Hematopoietic multipotent progenitor cell treated with erythropoietin and hydrocortisone succinate and interleukin-3 and kit ligand, for 17 days (in vitro differentiated cells): ENCODE results near the gene MAP9.
"Not testable (repeated sequence)": the region's sequence is repeated elsewhere in the genome, so short reads cannot be mapped to it uniquely, and the experiment has no call there.

Source experiments
- DNase-seq: peaks from one replicate; pipeline ENCODE4 v3.0.0-alpha.2; 2015; ENCODE audit warnings: low spot score

Gene MAP9

DNA sequence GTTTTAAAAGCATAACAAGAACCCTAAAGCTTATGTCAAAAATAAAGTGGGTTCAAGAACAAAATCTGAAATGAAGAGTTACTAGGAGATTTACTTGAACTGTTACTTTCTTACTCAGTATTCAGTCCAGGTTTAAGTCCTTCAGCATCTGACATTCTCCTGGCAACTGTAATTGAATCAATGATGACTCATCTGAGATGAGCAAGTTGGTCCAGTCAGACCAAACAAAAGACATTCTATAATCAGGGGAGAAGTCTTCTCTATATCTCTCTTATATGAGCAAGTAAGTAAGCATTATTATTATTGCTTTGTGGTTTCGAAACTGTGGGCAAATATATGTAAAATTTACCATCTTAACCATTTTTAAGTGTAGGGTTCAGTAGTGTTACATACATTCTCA, 34.6 kb downstream of the MAP9 start:
- no peak for DNase-seq

DNA sequence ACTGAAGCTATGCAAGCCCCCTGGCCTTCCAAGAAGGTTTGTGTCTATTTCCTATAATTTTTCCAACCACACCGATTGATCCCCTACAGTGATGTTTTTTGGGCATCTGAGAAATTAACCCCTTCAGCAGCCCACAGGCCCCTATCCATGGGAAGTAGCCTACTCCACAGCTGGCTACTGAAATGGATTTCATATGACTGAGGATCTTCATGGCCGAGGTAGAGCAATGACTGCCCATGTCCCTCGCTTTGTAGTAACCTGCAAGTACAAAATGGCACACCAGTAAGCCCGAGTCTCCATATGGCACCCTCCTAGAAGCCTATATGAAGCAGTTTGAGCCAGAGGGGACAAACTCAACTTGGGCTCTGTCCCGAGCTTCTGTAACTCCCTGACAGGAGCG, 36.8 kb downstream of the MAP9 start:
- DNase-seq = no peak

DNA sequence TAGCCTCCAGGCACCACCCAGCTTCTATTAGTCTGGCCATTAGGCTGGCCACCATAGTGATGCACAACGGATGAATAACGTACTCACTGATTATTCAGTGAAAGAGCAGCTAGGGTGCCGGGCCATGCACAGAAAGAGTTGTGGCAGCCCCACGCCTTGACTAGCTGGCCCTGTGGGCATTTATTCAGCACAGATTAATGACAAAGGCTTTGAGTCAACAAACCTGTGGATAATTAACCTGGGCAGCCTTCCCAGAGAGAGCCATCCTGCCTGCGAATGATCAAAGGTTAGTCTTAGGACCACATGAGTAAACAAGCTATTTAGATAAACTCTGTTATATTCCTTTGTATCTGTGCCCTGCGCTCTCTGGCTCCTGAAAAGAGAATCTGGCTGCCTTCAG, 37.2 kb downstream of the MAP9 start:
- DNase-seq = no peak

DNA sequence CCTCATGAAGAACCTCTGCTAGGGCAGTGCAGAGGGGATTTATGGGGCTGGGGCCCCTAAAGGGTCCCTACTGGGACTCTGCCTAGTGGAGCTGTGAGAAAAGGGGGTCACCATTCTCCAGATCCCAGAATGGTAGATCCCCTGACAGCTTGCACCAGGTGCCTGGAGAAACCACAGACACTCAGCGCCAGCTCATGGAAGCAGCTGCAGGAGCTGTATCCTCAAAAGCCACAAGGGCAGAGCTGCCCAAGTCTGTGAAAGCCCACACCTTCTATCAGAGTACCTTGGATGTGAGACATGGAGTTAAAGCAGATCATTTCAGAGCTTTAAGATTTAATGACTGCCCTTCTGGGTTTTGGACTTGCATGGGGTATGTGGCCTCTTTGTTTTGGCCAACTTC, 38.6 kb downstream of the MAP9 start:
- DNase-seq = no peak

DNA sequence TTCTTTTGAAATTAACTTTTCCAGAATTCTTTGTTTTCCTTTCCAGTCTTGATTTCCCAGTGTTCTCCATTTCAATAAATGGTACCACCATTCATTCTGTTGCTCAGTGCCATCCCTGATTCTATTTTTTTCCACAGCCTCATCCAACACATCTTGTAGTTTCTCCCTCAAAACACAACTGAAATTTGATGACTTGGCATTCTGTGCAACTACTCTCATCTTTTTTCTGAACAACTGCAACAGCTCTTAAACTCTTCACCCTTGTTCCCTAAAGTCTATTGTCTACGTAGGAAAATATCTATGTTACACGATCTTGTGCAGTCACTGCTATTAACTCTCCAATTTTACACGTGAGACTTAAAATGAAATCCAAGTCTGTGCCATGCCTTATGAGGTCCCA, 40.5 kb downstream of the MAP9 start:
- no peak for DNase-seq

DNA sequence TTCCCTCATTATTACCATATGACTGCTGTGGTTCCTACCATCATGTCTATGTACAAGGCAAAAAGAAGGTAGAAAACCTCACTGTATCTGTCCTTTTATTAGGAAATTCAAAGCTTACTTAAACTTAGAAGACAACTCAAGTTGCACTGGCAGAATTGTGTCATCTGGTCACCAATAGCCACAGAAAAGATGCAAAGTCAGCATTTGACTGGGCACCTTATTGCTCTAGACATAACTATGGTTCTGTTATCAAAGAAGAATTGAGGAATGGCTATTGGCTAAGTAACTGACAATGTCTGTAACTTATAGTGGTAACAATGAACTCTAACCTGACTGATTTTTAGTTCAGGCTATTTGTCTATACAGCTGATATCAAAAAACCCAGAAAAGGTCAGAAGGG, 45.3 kb downstream of the MAP9 start:
- no peak for DNase-seq

DNA sequence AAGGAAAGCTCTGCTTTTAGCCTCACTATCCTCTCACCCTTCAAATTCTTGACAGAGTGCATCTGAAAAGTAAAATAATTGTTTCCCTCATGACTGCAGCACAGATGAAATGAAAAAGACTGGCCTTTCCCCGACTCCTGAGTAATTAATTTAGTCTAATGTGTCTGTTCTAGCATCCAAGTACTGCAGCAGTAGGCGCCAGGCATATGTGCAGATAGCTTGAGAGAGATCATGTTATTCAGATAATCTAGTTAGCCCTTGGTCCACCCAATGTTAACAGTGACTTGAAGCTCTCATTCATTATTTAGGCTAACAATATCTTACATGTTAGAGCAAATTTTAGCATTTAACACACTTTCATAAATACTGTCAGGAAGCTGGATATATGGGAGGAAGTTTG, 54.0 kb downstream of the MAP9 start:
- DNase-seq = no peak

DNA sequence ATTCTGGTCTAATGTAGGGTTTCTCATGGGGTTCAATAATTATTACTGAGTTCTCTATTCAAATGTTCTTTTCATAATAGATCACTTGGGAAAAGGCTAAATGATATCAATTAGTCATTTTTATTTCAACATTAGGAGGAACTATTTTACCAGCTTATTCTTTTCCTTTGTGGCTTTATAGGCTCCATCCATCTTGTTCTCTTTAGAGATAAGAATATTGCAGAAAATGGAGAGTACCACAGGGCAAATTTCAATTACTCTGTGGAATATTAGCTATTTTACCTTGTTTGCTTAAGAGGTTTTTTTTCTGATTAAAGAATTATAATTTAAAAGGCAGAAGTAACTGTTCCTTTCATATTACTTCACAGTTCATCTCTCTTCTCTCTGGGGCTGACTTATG, 55.8 kb downstream of the MAP9 start:
- DNase-seq = no peak

DNA sequence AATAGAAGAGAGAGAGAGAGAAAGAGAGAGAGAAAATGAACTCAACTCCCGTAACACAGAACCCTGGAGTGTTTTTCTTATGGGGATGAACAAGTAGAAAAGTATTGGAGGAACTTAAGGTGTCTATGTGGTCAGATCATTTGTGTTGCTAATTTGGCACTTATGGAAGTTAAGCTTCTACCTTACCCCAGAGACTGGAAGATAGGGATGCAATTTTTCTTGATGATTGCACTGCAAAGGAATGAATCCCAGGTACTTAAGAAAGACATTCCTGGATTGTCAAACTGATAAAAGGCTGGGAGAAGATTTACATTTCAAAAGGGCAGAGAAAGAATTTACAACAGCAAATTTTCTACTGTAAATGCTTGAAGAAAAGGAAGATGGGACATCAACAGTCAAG, 57.2 kb downstream of the MAP9 start:
- DNase-seq = no peak

DNA sequence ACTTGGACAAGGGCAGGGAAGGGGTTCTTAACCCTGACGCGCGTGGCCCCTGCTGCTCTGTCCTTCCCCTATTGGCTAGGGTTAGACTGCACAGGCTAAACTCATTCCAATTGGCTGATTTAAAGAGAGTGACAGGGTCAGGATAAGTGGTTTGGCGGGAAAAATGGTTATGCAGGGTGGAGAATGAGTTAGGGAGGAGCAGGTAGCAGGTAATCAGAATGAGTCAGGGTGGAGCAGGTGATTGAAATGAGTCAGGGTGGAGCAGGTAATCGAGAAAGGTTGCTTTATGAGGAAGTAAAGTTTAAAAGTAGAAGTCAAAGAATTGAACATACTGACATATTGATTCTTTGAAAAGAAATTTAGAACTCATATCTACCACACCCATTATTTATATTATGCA, 64.7 kb downstream of the MAP9 start:
- DNase-seq = not testable (repeated sequence)

DNA sequence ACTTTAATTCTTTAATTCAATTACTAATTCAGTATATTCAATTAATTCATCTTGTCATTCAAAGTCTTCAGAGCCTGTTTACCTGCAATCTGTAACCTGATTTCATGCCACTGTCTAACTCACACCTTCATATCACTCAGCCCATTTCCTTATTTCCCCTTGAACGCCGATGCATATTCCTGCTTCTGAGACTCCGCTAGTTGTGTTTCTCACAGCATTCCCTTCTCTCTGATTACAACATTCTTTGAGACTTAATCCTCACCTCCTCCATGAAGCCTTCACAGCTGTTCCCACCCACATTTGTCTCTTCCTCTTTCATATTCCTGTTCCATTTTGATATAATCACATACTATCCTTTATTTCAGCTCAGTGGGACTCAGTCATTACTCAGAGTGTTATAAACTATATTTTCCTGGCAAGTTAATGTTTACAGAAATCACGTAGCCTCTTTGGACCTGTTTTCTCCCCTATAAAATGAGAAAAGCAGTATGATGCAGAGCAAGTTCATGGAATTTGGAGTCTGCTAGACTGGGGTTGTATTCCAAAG, 69.0 kb downstream of the MAP9 start:
- DNase-seq = no peak

DNA sequence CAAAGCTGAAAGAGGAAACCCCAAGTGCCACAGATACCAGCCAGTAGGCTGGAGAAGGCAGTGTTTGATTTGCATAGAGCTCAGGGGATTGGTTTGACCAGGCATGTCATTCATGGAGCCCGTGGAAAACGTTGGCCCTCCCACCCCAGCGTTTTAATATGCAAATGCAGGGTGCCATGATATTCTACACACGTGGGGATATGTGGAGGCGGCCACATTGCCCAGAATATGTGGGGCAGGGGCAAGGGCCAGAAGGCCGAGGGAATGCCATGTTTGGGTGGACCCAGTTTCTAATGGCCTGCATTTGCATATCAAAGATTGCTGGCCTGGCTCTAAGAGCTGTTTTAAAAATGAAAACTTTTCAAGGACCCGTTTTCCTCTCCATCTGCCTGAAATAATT, 71.1 kb downstream of the MAP9 start:
- no peak for DNase-seq

DNA sequence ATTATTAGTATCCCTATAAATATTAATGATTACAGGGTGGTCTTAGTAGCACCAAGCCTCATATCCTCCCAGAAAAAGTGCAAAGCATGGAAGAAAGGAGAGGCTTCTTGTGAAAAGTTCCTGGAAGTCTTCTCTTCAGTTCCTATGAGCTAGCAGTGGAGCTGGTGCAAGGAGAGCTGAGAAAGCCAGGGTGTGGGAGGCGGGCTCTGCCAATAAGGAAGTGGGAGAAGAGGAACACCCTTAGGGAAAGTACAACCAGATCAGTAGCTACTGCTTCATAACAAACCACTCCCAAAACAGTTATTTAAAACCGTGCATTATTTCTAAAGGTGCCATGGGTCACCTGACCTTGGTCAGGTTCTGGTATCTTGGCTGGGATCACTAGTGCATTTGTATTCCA, 72.4 kb downstream of the MAP9 start:
- DNase-seq = no peak

DNA sequence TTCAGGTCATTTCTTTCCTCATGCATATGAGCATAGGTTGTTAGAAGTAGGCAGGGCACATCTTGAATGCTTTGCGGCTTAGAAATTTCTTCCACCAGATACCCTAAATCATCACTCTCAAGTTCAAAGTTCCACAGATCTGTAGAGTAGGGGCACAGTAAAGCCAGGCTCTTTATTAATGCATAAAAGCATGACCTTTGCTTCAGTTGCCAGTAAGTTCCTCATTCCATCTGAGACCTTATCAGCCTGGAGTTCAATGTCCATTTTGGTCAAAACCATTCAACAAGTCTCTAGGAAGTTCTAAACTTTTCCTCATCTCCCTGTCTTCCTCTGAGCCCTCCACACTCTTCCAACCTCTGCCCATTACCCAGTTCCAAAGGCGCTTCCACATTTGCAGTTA, 77.7 kb downstream of the MAP9 start:
- DNase-seq = no peak
